Measurements from ENCODE around the gene BARD1. TPM values are rescaled to one million over a fixed set of nuclear protein-coding genes. Genes with fewer than 3 reads are reported as not detected.

Gene BARD1
- total and polyA plus RNA-seq, 2 of the 13 experiments (the other 11 are each of a cell fraction or from before 2014, with no cell fraction given): 5.3 to 30.4 TPM

DNA sequence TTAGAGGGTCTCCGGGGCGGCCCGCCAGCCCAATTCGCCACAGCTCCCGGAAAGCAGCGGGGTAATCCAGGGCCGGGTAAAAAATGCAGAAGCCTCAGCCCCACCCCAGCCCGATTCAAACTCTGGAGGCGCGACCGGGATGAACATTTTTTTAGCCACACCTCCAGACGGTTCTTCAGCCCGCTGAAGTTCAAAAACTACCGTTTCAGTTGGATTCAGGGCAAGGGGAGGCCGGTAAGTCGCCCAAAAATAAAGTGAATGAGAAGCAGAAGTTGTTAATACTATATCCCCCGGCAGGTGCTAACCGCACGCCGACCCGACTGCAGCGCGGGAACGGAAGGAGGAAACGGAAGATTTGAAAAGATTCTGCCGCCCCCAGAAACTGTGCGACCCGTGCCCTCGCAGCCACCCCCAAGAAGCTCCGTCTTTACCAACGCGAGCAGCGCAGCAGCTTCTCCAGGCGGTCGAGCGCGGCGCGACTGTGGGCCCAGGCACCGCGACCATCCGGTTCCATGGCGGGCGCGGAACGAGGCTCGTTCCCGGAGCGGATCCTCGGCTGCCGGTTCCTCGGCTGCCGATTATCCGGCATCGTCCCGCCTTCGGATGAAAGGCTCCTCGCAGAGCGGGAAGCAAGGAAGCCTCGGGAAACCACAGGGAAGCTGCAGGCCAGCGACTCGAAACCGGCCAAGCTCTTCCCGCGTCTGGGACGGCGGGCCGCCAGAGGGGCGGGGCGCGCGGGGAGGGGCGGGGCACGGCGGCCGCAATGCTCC lies at the start of gene BARD1 (continued):
- TF ChIP-seq ZNF687 (CRISPR knock-in tag; IDR thresholded peaks at IDR 0.05): peak; percentile 92
- peak; percentile 52; the same call in 1 of the 2 replicates for TF ChIP-seq BRD4 (CRISPR knock-in tag; IDR thresholded peaks at IDR 0.05)
- 0 out of 2 replicates have a peak, but pooled peaks have one; percentile 9 for TF ChIP-seq ZNF7 (CRISPR knock-in tag; IDR thresholded peaks at IDR 0.05)
- 0 out of 2 replicates have a peak, but pooled peaks have one; percentile 61 for TF ChIP-seq ZNF431 (CRISPR knock-in tag; IDR thresholded peaks at IDR 0.05; ENCODE audit: borderline replicate concordance, low read depth)
- TF ChIP-seq, protein P1, sequence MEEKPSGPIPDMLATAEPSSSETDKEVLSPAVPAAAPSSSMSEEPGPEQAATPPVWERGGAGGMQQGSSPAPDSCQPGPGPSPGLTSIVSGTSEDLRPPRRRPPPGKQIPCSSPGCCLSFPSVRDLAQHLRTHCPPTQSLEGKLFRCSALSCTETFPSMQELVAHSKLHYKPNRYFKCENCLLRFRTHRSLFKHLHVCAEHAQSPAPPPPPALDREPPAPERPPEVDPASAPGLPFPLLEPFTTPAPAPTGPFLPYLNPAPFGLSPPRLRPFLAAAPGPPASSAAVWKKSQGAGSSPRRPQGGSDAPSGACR (CRISPR knock-in tag; IDR thresholded peaks at IDR 0.05): peak; percentile 24; the same call in 1 of the 2 replicates
- 0 out of 2 replicates have a peak, but pooled peaks have one; percentile 2 for TF ChIP-seq CTCF (CRISPR knock-in tag; IDR thresholded peaks at IDR 0.05)
- TF ChIP-seq MTF1 (CRISPR knock-in tag; IDR thresholded peaks at IDR 0.05): peak; percentile 30; the same call in 1 of the 2 replicates
- TF ChIP-seq MYNN (CRISPR knock-in tag; IDR thresholded peaks at IDR 0.05; ENCODE audit: low read depth): 0 out of 2 replicates have a peak, but pooled peaks have one; percentile 45
- TF ChIP-seq SALL1 (CRISPR knock-in tag; IDR thresholded peaks at IDR 0.05): peak; percentile 63; the same call in 1 of the 2 replicates
- TF ChIP-seq ZNF720 (CRISPR knock-in tag; IDR thresholded peaks at IDR 0.05): no peak
- TF ChIP-seq, protein P2, sequence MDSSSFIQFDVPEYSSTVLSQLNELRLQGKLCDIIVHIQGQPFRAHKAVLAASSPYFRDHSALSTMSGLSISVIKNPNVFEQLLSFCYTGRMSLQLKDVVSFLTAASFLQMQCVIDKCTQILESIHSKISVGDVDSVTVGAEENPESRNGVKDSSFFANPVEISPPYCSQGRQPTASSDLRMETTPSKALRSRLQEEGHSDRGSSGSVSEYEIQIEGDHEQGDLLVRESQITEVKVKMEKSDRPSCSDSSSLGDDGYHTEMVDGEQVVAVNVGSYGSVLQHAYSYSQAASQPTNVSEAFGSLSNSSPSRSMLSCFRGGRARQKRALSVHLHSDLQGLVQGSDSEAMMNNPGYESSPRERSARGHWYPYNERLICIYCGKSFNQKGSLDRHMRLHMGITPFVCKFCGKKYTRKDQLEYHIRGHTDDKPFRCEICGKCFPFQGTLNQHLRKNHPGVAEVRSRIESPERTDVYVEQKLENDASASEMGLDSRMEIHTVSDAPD (CRISPR knock-in tag; IDR thresholded peaks at IDR 0.05): peak; percentile 68
- no peak for TF ChIP-seq HMG20A (CRISPR knock-in tag; IDR thresholded peaks at IDR 0.05; ENCODE audit: borderline replicate concordance)
- 0 out of 2 replicates have a peak, but pooled peaks have one; percentile 26 for TF ChIP-seq HOXD1 (CRISPR knock-in tag; IDR thresholded peaks at IDR 0.05)
- peak; percentile 75; the same call in 1 of the 2 replicates for TF ChIP-seq ZBTB4 (CRISPR knock-in tag; IDR thresholded peaks at IDR 0.05; ENCODE audit: borderline replicate concordance)
- TF ChIP-seq ZNF205 (CRISPR knock-in tag; IDR thresholded peaks at IDR 0.05): no peak; the same call in 1 of the 2 replicates
- TF ChIP-seq ZNF549 (CRISPR knock-in tag; IDR thresholded peaks at IDR 0.05): 0 out of 2 replicates have a peak, but pooled peaks have one; percentile 67
- peak; percentile 27; the same call in 1 of the 2 replicates for TF ChIP-seq ZSCAN29 (CRISPR knock-in tag; conservative IDR thresholded peaks at IDR 0.05)
